ENCODE data around the gene GPC6. TPM values are rescaled to one million over a fixed set of nuclear protein-coding genes. Genes with fewer than 3 reads are reported as not detected.

Gene GPC6
- polyA plus RNA-seq, 2 donors = 0.16 to 0.22 TPM

DNA sequence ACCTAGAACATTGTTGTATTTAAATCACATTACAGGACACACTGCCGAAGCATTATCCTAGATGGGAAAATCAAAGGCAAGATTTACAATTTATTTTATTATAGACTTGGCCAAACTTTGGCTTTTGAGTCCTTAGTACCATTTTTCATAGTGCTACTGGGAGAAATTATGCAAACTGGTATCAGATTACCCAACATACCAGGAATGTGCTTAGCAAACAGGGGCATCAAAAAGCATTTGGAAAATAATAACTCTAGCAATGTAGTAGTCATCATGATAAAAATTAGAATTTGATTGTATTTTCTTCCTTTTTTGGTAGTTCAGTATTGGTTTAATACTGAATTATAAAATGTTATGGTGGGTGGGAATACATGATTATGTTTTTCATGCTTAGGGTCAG, 34.0 kb downstream of the GPC6 start:
- no peaks in the 10 kb centered on the region for H3K9me3 ChIP-seq (ENCODE audit: control insufficient read depth in 2 of 2, insufficient read depth in 1 of 2, low read depth in 1 of 2, low read length in 1 of 2)
- no peak overlapping the region for H3K4me3 ChIP-seq (ENCODE audit: low read depth in 1 of 2, low read length in 2 of 2)
- no peaks in the 10 kb centered on the region for H3K27me3 ChIP-seq (ENCODE audit: control insufficient read depth in 1 of 2, insufficient read depth in 2 of 2, low read length in 2 of 2)
- no peak overlapping the region for H3K27ac ChIP-seq (ENCODE audit: low read depth in 2 of 2, low read length in 1 of 2)
- H3K36me3 ChIP-seq (ENCODE audit: control insufficient read depth in 2 of 2, insufficient read depth in 2 of 2, low read length in 1 of 2) = no peaks in the 10 kb centered on the region
- H3K4me1 ChIP-seq (ENCODE audit: control insufficient read depth in 2 of 2, insufficient read depth in 2 of 2, low read length in 1 of 2) = no peaks in the 10 kb centered on the region
- 96 to 97% methylated on average over 1 of the region's 1 CpG for WGBS, 2 donors

GRCh38 chr13:93262729-93263345, 36.2 kb downstream of the GPC6 start:
- H3K4me3 ChIP-seq (ENCODE audit: low read depth in 1 of 2, low read length in 2 of 2) = no peak overlapping the region
- no peaks in the 10 kb centered on the region for H3K36me3 ChIP-seq (ENCODE audit: control insufficient read depth in 2 of 2, insufficient read depth in 2 of 2, low read length in 1 of 2)
- no peaks in the 10 kb centered on the region for H3K27me3 ChIP-seq (ENCODE audit: control insufficient read depth in 1 of 2, insufficient read depth in 2 of 2, low read length in 2 of 2)
- no peaks in the 10 kb centered on the region for H3K4me1 ChIP-seq (ENCODE audit: control insufficient read depth in 2 of 2, insufficient read depth in 2 of 2, low read length in 1 of 2)
- no peak overlapping the region for H3K27ac ChIP-seq (ENCODE audit: low read depth in 2 of 2, low read length in 1 of 2)
- no peaks in the 10 kb centered on the region for H3K9me3 ChIP-seq (ENCODE audit: control insufficient read depth in 2 of 2, insufficient read depth in 1 of 2, low read depth in 1 of 2, low read length in 1 of 2)
- 57 to 71% methylated on average over 2 of the region's 2 CpGs for WGBS, 2 donors

- Histone ChIP-seq H3K27me3 (ENCODE audit: control insufficient read depth in 1 of 2, insufficient read depth in 2 of 2, low read length in 2 of 2) (no peaks in the 10 kb centered on the region), H3K36me3 (ENCODE audit: control insufficient read depth in 2 of 2, insufficient read depth in 2 of 2, low read length in 1 of 2) (no peaks in the 10 kb centered on the region), H3K27ac (ENCODE audit: low read depth in 2 of 2, low read length in 1 of 2) (no peak overlapping the region), H3K9me3 (ENCODE audit: control insufficient read depth in 2 of 2, insufficient read depth in 1 of 2, low read depth in 1 of 2, low read length in 1 of 2) (no peaks in the 10 kb centered on the region), H3K4me1 (ENCODE audit: control insufficient read depth in 2 of 2, insufficient read depth in 2 of 2, low read length in 1 of 2) (no peaks in the 10 kb centered on the region), H3K4me3 (ENCODE audit: low read depth in 1 of 2, low read length in 2 of 2) (no peak overlapping the region)
- WGBS, 2 donors = 92 to 94% methylated on average over 2 of the region's 2 CpGs
Observed at GRCh38 chr13:93264876-93265275, 38.3 kb downstream of the GPC6 start.

DNA sequence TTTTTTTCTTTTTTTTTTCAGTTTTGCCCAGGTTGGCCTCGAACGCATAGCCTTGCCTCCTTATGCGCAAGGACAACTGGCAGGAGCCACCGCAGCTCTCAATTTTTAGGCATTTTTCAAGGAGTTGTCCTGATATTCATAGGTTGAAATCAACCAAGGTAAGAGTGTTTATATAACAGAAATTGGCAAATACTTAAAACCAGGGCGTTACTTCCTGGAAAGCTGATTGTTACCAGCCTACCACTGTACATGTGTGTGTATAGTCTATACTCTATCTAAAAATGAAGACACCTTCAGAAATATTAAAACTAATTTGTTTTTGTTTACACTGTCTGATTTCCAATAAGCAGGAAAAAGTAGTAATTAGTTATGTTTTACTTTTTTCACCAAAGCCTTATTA, 39.2 kb downstream of the GPC6 start:
- no peaks in the 10 kb centered on the region for H3K27me3 ChIP-seq (ENCODE audit: control insufficient read depth in 1 of 2, insufficient read depth in 2 of 2, low read length in 2 of 2)
- 69 to 79% methylated on average over 5 of the region's 5 CpGs for WGBS, 2 donors
- H3K4me1 ChIP-seq (ENCODE audit: control insufficient read depth in 2 of 2, insufficient read depth in 2 of 2, low read length in 1 of 2) = no peaks in the 10 kb centered on the region
- no peak overlapping the region for H3K4me3 ChIP-seq (ENCODE audit: low read depth in 1 of 2, low read length in 2 of 2)
- no peaks in the 10 kb centered on the region for H3K9me3 ChIP-seq (ENCODE audit: control insufficient read depth in 2 of 2, insufficient read depth in 1 of 2, low read depth in 1 of 2, low read length in 1 of 2)
- H3K36me3 ChIP-seq (ENCODE audit: control insufficient read depth in 2 of 2, insufficient read depth in 2 of 2, low read length in 1 of 2) = no peaks in the 10 kb centered on the region
- H3K27ac ChIP-seq (ENCODE audit: low read depth in 2 of 2, low read length in 1 of 2) = no peak overlapping the region

DNA sequence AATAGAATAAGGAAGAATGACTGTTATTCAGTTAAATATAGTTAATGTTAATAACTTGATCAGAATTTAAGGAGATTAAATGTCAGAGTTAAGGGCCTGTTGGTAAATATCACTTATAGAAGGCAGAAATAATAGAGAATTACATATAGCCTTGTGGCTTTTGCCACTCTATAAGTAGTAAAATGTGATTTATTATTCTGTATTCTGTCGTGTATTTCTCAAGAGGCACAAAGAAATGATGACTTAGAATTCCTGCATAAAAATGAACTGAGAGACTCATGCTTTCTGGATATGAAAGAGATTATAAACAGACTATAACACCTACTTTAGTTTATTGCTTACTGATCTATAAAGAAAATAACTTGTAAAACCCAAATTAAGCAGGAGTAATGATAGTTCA, 40.1 kb downstream of the GPC6 start:
- H3K36me3 ChIP-seq (ENCODE audit: control insufficient read depth in 2 of 2, insufficient read depth in 2 of 2, low read length in 1 of 2) = no peaks in the 10 kb centered on the region
- 79 to 88% methylated on average over 1 of the region's 1 CpG for WGBS, 2 donors
- H3K4me1 ChIP-seq (ENCODE audit: control insufficient read depth in 2 of 2, insufficient read depth in 2 of 2, low read length in 1 of 2) = no peaks in the 10 kb centered on the region
- H3K4me3 ChIP-seq (ENCODE audit: low read depth in 1 of 2, low read length in 2 of 2) = no peak overlapping the region
- H3K27ac ChIP-seq (ENCODE audit: low read depth in 2 of 2, low read length in 1 of 2) = no peak overlapping the region
- H3K9me3 ChIP-seq (ENCODE audit: control insufficient read depth in 2 of 2, insufficient read depth in 1 of 2, low read depth in 1 of 2, low read length in 1 of 2) = no peaks in the 10 kb centered on the region
- H3K27me3 ChIP-seq (ENCODE audit: control insufficient read depth in 1 of 2, insufficient read depth in 2 of 2, low read length in 2 of 2) = no peaks in the 10 kb centered on the region

DNA sequence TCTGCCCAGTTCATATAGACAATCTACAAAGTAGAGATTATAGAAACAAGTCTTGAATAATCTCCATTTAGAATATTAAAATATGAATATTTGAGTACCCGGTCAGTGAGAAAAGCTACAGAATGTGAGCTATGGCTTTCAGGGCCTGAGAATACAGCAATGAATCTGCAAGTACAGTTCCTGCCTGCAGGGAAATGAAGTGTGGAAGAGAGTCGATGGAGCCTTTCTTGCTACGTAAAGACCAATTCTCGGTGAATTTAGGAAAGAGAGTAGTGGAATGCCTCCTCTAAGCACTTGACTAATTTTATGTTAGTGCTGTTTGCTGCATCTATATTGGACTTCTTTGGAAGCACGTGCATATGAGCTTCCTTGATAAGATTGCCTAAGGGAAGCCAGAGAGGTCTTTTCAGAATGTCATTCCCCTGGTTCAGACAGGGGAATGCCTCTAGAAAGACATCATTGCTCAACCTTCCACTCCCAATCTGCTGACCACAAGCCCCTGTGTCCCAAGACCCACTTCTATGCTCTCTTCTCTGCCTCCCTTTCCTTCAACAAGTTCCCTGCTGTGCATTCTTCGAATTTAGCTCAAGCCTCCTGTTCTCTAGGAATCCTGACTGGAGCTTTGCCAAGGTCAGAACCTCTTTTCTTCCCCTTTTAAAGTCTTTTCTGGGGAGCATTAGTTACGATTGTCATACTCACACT, 41.9 kb downstream of the GPC6 start:
- no peaks in the 10 kb centered on the region for H3K4me1 ChIP-seq (ENCODE audit: control insufficient read depth in 2 of 2, insufficient read depth in 2 of 2, low read length in 1 of 2)
- no peak overlapping the region for H3K27ac ChIP-seq (ENCODE audit: low read depth in 2 of 2, low read length in 1 of 2)
- H3K27me3 ChIP-seq (ENCODE audit: control insufficient read depth in 1 of 2, insufficient read depth in 2 of 2, low read length in 2 of 2) = no peaks in the 10 kb centered on the region
- no peak overlapping the region for H3K4me3 ChIP-seq (ENCODE audit: low read depth in 1 of 2, low read length in 2 of 2)
- no peaks in the 10 kb centered on the region for H3K36me3 ChIP-seq (ENCODE audit: control insufficient read depth in 2 of 2, insufficient read depth in 2 of 2, low read length in 1 of 2)
- no peaks in the 10 kb centered on the region for H3K9me3 ChIP-seq (ENCODE audit: control insufficient read depth in 2 of 2, insufficient read depth in 1 of 2, low read depth in 1 of 2, low read length in 1 of 2)
- 80 to 89% methylated on average over 7 of the region's 7 CpGs for WGBS, 2 donors

- no peaks in the 10 kb centered on the region for H3K36me3 ChIP-seq (ENCODE audit: control insufficient read depth in 2 of 2, insufficient read depth in 2 of 2, low read length in 1 of 2)
- H3K27ac ChIP-seq (ENCODE audit: low read depth in 2 of 2, low read length in 1 of 2) = no peak overlapping the region
- H3K9me3 ChIP-seq (ENCODE audit: control insufficient read depth in 2 of 2, insufficient read depth in 1 of 2, low read depth in 1 of 2, low read length in 1 of 2) = peaks cover 0 to 2% of the 10 kb centered on the region in 2 donors
- H3K4me3 ChIP-seq (ENCODE audit: low read depth in 1 of 2, low read length in 2 of 2) = no peak overlapping the region
- no peaks in the 10 kb centered on the region for H3K27me3 ChIP-seq (ENCODE audit: control insufficient read depth in 1 of 2, insufficient read depth in 2 of 2, low read length in 2 of 2)
- no peaks in the 10 kb centered on the region for H3K4me1 ChIP-seq (ENCODE audit: control insufficient read depth in 2 of 2, insufficient read depth in 2 of 2, low read length in 1 of 2)
- WGBS, 2 donors = 45 to 58% methylated on average over 5 of the region's 5 CpGs
Observed at GRCh38 chr13:93270769-93271742, 44.4 kb downstream of the GPC6 start.

GRCh38 chr13:93279982-93280381, 53.4 kb downstream of the GPC6 start:
- Histone ChIP-seq H3K9me3 (ENCODE audit: control insufficient read depth in 2 of 2, insufficient read depth in 1 of 2, low read depth in 1 of 2, low read length in 1 of 2) (peaks cover 0 to 2% of the 10 kb centered on the region in 2 donors), H3K36me3 (ENCODE audit: control insufficient read depth in 2 of 2, insufficient read depth in 2 of 2, low read length in 1 of 2) (no peaks in the 10 kb centered on the region), H3K4me1 (ENCODE audit: control insufficient read depth in 2 of 2, insufficient read depth in 2 of 2, low read length in 1 of 2) (no peaks in the 10 kb centered on the region), H3K27me3 (ENCODE audit: control insufficient read depth in 1 of 2, insufficient read depth in 2 of 2, low read length in 2 of 2) (no peaks in the 10 kb centered on the region), H3K27ac (ENCODE audit: low read depth in 2 of 2, low read length in 1 of 2) (no peak overlapping the region), H3K4me3 (ENCODE audit: low read depth in 1 of 2, low read length in 2 of 2) (no peak overlapping the region)
- WGBS, 2 donors = 74 to 85% methylated on average over 1 of the region's 1 CpG

DNA sequence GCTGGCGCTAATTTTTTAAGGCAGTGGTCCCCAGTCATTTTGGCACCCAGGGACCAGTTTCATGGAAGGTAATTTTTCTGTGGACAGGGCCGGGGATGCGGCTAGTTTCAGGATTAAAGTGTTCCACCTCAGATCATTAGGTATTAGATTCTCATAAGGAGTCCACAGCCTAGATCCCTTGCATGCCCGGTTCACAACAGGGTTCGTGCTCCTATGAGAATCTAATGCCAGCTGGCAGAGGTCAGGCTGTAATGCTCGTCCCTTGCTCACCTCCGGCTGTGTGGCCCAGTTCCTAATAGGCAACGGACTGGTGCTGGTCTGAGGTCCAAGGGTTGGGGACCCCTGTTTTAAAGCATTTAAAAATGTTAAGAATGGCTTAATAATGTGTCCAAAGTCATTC, 54.1 kb downstream of the GPC6 start:
- no peaks in the 10 kb centered on the region for H3K36me3 ChIP-seq (ENCODE audit: control insufficient read depth in 2 of 2, insufficient read depth in 2 of 2, low read length in 1 of 2)
- H3K9me3 ChIP-seq (ENCODE audit: control insufficient read depth in 2 of 2, insufficient read depth in 1 of 2, low read depth in 1 of 2, low read length in 1 of 2) = no peaks in the 10 kb centered on the region
- WGBS, 2 donors = 88 to 91% methylated on average over 8 of the region's 8 CpGs
- no peak overlapping the region for H3K4me3 ChIP-seq (ENCODE audit: low read depth in 1 of 2, low read length in 2 of 2)
- H3K27ac ChIP-seq (ENCODE audit: low read depth in 2 of 2, low read length in 1 of 2) = no peak overlapping the region
- H3K27me3 ChIP-seq (ENCODE audit: control insufficient read depth in 1 of 2, insufficient read depth in 2 of 2, low read length in 2 of 2) = no peaks in the 10 kb centered on the region
- H3K4me1 ChIP-seq (ENCODE audit: control insufficient read depth in 2 of 2, insufficient read depth in 2 of 2, low read length in 1 of 2) = no peaks in the 10 kb centered on the region
